ENCODE data around the gene CEP164. TPM values are rescaled to one million over a fixed set of nuclear protein-coding genes. Genes with fewer than 3 reads are reported as not detected.

CEP164 gene
- total RNA-seq, 2 experiments from 2014 or later, result 36.0 to 44.2 TPM

DNA sequence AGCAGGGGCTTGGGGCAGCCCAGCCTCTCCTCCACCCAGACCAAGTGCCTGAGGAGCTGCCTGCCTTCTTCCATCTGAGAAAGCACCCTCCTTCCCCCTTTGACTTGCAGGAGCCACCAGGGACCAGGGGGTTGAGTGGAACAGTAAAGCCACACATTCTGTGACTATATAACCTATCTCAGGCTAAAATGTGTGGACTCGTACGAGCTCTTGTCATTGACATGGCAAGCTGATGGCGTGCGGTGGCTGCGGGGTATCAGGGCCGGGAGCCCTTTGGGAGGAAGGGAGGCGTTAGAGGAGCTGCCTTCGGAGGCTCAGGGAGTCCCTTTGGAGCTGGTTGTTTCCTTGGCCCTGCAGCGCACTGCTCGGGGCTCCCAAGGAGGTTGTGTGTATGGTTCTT, 84.5 kb downstream of the CEP164 start:
- no peaks in the 10 kb centered on the region for H3K4me1 Mint-ChIP-seq
- H3K27ac Mint-ChIP-seq, result no peak overlapping the region
- H3K4me3 Mint-ChIP-seq, result no peak overlapping the region
- POLR2A ChIA-PET, result no interaction called here
- H3K36me3 Mint-ChIP-seq (ENCODE audit: low read depth), result peaks cover 15% of the 10 kb centered on the region
- no peaks in the 10 kb centered on the region for H3K27me3 Mint-ChIP-seq
- DNase-seq, result no peak
- CTCF ChIA-PET, result interaction anchor here (0.7 kb wide), 1 partner anchor 395 kb away, joined by 3 read pairs; no protein-coding TSS in a partner anchor
- no peaks in the 10 kb centered on the region for H3K9me3 Mint-ChIP-seq

DNA sequence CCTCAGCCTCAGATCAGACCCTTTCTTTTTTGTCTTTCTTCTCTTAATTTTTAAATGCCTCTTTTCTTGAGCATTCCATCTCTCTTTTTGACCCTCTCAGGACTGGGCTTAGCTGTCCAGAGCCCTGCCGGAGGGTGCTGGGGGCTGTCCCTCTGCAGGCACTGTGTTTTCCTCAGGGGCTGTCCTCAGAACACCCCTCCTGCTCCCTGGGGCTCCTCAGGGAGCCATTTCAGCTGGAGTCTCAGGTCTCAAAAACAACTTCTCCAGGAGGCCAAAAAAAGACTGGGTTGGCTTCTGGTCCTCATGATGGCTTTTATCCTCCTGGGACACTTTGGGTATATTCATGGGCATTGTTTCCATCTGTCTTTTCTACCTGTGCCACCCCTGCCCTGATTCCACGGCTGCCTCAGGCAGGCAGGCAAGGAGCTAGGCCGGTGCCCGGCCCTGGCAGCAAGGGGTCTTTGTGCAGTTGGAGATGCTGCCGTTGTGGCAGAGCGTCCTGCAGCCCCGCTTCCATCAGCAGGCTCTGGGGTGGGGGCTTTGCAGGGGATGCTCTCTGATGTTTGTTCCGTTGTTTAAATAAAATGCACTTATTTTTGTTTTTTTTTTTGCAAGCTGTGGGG, 85.1 kb downstream of the CEP164 start:
- Mint-ChIP-seq H3K9me3 (no peaks in the 10 kb centered on the region), H3K4me1 (no peaks in the 10 kb centered on the region), H3K4me3 (no peak overlapping the region), H3K27me3 (no peaks in the 10 kb centered on the region), H3K27ac (no peak overlapping the region), H3K36me3 (ENCODE audit: low read depth) (peaks cover 13% of the 10 kb centered on the region)
- no peak for DNase-seq
- ChIA-PET POLR2A (no interaction called here), CTCF (interaction anchor here (2.0 kb wide), 1 partner anchor 13 kb away, joined by 7 read pairs; no protein-coding TSS in a partner anchor)

DNA sequence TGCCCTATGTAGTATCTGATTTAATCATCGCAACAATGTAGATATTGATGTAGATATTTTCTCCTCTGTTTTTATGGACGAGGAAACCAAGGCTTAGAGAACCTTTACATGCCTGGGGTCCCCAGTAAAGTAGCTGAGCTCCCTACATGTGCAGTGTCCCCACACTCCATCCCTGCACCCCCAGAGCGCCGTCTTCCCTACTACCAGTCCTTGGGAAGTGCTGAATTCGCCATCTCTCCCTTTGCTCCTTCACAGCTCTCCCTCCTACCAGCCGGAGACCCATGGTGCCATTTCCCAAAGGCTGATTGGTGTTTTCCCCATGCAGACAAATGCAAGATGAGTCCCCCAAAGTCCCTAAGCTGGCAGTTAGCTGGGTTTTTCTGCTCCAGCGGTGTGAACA, 86.0 kb downstream of the CEP164 start:
- H3K9me3 Mint-ChIP-seq, result no peaks in the 10 kb centered on the region
- no peak for DNase-seq
- ChIA-PET POLR2A (no interaction called here), CTCF (interaction anchor here (2.0 kb wide), 1 partner anchor 13 kb away, joined by 7 read pairs; no protein-coding TSS in a partner anchor)
- peaks cover 6% of the 10 kb centered on the region for H3K36me3 Mint-ChIP-seq (ENCODE audit: low read depth)
- no peaks in the 10 kb centered on the region for H3K4me1 Mint-ChIP-seq
- H3K27ac Mint-ChIP-seq, result no peak overlapping the region
- no peak overlapping the region for H3K4me3 Mint-ChIP-seq
- no peaks in the 10 kb centered on the region for H3K27me3 Mint-ChIP-seq

DNA sequence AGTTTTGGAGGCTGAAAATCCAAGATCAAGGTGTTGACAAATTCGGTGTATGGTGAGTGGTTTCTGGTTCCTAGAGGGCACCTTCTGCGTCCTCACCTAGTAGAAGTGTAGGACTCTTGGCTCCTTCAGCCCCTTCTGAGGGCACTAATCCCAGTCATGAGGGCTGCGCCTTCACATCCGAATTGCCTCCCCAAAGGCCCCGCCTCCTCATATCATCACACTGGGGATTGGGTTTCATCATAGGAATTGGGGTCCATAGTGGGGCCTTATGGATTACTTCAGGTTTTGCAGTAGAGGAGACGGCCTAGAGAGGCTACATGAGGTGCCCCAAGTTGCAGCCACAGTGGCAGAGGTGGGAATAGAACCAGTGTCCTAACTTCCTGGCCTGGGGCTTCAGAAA, 87.1 kb downstream of the CEP164 start:
- Mint-ChIP-seq H3K27ac (no peak overlapping the region), H3K9me3 (no peaks in the 10 kb centered on the region), H3K4me1 (no peaks in the 10 kb centered on the region), H3K4me3 (no peak overlapping the region), H3K36me3 (ENCODE audit: low read depth) (peaks cover 2% of the 10 kb centered on the region), H3K27me3 (no peaks in the 10 kb centered on the region)
- CTCF ChIA-PET, result interaction anchor here (2.0 kb wide), 1 partner anchor 11 kb away, joined by 7 read pairs; no protein-coding TSS in a partner anchor
- no peak for DNase-seq
- POLR2A ChIA-PET, result no interaction called here

DNA sequence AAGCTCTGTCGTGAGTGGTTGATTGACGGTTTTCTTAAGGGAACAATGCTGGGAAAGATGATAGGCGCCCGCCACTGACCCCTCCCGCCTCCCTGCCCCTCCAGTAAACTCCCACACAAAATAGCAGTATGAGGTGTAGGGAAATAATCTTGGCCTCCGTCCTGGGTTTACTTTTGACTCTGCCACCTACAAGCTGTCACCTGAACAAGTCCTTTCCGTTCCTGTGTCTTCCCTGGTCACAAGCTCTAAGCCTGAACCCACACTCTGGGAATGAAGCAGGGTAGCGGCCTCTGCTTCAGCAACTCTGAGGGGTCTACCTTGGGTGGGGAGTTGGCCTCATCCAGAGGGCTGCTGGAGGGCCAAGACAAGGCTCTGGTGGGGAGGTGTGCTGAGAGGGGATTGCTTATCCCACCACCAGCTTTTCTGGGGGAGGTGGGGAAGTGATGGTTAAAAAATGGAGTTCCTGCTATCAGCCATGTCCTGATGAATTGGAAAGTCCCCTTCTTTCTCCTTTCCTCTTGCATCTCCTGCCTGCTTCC, 87.8 kb downstream of the CEP164 start:
- DNase-seq, result no peak
- no peaks in the 10 kb centered on the region for H3K27me3 Mint-ChIP-seq
- H3K9me3 Mint-ChIP-seq, result no peaks in the 10 kb centered on the region
- no peak overlapping the region for H3K27ac Mint-ChIP-seq
- ChIA-PET POLR2A (no interaction called here), CTCF (interaction anchor here (0.6 kb wide), 1 partner anchor 426 kb away, joined by 7 read pairs; no protein-coding TSS in a partner anchor)
- H3K4me3 Mint-ChIP-seq, result no peak overlapping the region
- peaks cover 2% of the 10 kb centered on the region for H3K36me3 Mint-ChIP-seq (ENCODE audit: low read depth)
- no peaks in the 10 kb centered on the region for H3K4me1 Mint-ChIP-seq

DNA sequence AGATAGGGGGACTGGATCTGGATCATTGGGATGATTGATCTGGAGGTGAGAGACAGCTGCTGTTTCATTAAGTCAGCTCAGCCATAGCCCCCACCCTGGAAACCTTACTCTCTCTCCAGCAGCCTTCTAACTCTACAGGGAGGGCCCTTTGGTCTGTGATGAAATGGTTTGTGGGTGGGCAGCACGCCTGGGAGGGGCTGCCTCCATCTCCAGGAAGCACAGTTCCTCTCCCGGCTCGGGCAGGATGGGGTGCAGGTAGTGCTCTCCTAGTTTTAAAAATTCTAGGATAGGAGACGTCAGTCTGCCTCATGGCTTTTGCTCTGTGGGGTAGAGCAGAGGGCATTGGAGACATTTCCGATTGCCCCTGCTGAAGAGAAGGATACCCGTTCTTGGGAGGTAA, 89.7 kb downstream of the CEP164 start:
- CTCF ChIA-PET, result interaction anchor here (0.5 kb wide), 1 partner anchor 27 kb away, joined by 4 read pairs; no protein-coding TSS in a partner anchor

DNA sequence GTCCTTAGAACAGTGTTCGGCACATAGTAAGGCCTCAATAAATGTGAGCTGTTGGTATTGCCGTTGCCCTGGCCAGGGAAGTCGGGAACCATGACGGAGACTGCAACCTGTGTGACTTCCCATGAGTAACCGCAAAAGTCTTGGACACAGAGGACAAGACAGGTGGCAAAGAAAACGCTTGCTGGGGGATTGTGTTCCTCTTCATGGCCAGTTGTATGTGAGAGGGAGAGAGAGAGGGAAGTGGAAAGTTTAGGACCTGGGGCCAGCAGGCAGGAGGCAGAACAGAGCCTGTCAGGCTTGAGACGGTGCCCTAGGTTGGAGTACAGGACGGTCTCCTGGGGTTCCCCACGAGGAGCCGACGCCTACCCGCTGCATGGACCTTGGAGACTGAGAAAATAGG, 90.2 kb downstream of the CEP164 start:
- no peaks in the 10 kb centered on the region for H3K27me3 Mint-ChIP-seq
- H3K4me1 Mint-ChIP-seq, result no peaks in the 10 kb centered on the region
- DNase-seq, result no peak
- peaks cover 2% of the 10 kb centered on the region for H3K36me3 Mint-ChIP-seq (ENCODE audit: low read depth)
- ChIA-PET CTCF (interaction anchor here (0.5 kb wide), 1 partner anchor 27 kb away, joined by 4 read pairs; no protein-coding TSS in a partner anchor), POLR2A (no interaction called here)
- no peak overlapping the region for H3K4me3 Mint-ChIP-seq
- H3K27ac Mint-ChIP-seq, result no peak overlapping the region
- H3K9me3 Mint-ChIP-seq, result no peaks in the 10 kb centered on the region

More for the DNA sequence above, 89.7 kb downstream of the CEP164 start:
- no peak overlapping the region for H3K27ac Mint-ChIP-seq
- no peaks in the 10 kb centered on the region for H3K27me3 Mint-ChIP-seq
- H3K4me1 Mint-ChIP-seq, result no peaks in the 10 kb centered on the region
- H3K4me3 Mint-ChIP-seq, result no peak overlapping the region
- no peak for DNase-seq
- POLR2A ChIA-PET, result no interaction called here
- peaks cover 2% of the 10 kb centered on the region for H3K36me3 Mint-ChIP-seq (ENCODE audit: low read depth)
- no peaks in the 10 kb centered on the region for H3K9me3 Mint-ChIP-seq

DNA sequence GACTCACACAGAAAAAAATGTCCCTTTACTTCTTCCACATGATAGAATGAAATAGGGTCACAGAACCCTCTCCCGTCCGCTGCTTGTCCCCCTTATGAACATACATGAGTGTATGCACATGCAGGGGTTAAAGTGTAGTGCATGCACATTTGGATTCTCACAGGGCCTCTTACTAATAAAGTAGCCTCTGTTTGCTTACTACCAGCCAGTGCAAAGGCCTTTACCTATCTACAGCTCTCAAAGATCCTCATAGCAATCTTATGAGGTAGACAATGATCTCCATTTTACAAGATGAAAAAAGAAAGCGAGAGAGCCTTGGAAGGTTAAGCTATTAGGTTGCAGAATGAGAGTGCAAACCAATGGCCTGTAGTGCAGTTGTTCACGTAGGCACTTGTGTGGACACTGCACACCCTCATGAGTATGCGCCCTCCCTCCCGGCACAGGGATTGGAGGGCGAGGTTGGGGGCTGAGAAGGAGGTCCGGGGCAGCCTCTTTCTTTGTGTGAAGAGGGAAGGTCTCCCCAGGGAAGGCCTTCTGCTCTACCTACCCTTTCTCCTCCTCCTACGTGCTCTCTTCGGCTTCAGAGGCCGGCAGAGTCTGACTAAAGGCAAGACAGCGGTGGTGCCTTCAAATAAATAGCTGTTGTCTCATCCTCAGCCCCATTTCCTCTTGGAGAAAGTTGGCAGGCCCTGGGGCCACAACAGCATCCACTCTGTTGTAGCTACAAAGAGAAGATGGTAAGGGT, 91.3 kb downstream of the CEP164 start:
- Mint-ChIP-seq H3K4me3 (no peak overlapping the region), H3K36me3 (ENCODE audit: low read depth) (no peaks in the 10 kb centered on the region), H3K27me3 (no peaks in the 10 kb centered on the region), H3K27ac (no peak overlapping the region), H3K4me1 (no peaks in the 10 kb centered on the region), H3K9me3 (no peaks in the 10 kb centered on the region)
- DNase-seq, result no peak
- POLR2A ChIA-PET, result no interaction called here
- CTCF ChIA-PET, result interaction anchor here (1.2 kb wide), 1 partner anchor 24 kb away, joined by 4 read pairs; no protein-coding TSS in a partner anchor

DNA sequence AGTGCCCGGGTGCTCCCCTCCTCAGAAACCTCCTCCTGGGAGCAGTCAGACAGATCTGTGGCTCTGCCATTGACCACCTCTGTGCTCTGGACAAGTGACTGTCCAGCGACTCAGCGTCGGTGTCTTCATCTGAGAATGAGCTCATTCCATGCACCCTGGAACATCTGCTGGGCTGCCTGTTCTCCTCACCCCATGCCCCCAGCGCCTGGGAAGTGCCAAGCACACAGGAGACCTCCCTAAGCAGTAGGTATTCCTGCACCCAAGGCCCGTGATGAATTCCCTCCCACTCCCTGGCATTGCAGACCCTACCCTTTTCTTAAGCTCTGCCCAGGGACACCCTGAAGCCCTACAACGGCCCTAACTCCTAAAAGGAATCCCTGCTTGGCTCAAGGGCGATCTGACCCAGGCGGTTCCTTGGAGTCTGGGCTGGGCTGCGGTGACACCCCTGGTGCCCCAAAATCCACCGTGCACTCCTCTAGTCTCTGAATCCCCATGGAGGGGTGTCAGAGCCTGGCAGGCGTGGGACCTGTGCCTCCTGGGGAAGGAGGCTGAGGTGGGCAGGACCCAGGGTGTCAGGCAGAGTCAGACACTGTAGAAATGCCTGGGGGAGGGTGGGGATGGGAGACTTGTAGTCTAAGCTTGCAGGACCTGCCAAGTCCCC, 92.0 kb downstream of the CEP164 start:
- Mint-ChIP-seq H3K4me3 (no peak overlapping the region), H3K9me3 (no peaks in the 10 kb centered on the region), H3K36me3 (ENCODE audit: low read depth) (no peaks in the 10 kb centered on the region), H3K4me1 (no peaks in the 10 kb centered on the region), H3K27ac (no peak overlapping the region), H3K27me3 (no peaks in the 10 kb centered on the region)
- POLR2A ChIA-PET, result no interaction called here
- CTCF ChIA-PET, result interaction anchor here (1.2 kb wide), 1 partner anchor 25 kb away, joined by 4 read pairs; no protein-coding TSS in a partner anchor
- DNase-seq, result no peak

DNA sequence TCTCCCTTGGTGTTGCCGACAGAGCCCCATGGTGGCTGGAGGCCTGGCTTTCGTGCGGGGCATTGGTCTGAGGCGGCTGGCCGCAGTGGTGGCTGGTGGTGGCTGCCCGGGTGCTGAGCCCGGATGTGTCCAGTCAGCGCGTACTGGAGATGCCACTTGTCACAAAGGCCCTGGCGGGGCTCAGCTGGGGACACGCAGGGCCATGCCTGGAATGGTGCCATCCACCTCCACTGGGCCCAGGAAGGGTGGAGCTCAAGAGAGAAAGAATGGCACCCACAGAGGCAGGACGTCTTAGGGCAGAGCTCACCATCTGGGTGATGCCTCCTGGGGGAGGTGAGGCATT, 92.5 kb downstream of the CEP164 start:
- Mint-ChIP-seq H3K4me3 (no peak overlapping the region), H3K36me3 (ENCODE audit: low read depth) (no peaks in the 10 kb centered on the region), H3K27ac (no peak overlapping the region), H3K4me1 (no peaks in the 10 kb centered on the region), H3K9me3 (no peaks in the 10 kb centered on the region), H3K27me3 (peaks cover 3% of the 10 kb centered on the region)
- ChIA-PET POLR2A (no interaction called here), CTCF (no interaction called here)
- DNase-seq, result no peak

DNA sequence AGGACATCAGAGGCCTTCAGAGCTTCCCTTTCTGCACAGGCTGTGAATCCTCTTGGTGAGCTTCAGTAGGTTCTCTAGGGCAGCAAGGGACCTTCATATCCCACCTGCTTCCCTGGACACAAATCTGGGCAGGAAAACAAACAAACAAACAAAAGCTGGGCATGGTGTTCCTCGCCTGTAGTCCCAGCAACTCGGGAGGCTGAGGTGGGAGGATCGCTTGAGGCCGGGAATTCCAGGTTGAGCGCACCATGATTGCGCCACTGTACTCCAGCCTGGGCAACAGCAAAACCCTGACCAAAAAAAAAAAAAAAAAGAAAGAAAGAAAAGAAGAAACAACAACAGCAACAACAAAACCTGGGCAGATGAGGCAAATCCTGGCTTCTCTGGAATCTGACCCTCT, 92.9 kb downstream of the CEP164 start:
- Mint-ChIP-seq H3K4me3 (no peak overlapping the region), H3K4me1 (no peaks in the 10 kb centered on the region), H3K9me3 (no peaks in the 10 kb centered on the region), H3K36me3 (ENCODE audit: low read depth) (no peaks in the 10 kb centered on the region), H3K27ac (no peak overlapping the region), H3K27me3 (peaks cover 3% of the 10 kb centered on the region)
- CTCF ChIA-PET, result no interaction called here
- DNase-seq, result no peak
- POLR2A ChIA-PET, result no interaction called here

DNA sequence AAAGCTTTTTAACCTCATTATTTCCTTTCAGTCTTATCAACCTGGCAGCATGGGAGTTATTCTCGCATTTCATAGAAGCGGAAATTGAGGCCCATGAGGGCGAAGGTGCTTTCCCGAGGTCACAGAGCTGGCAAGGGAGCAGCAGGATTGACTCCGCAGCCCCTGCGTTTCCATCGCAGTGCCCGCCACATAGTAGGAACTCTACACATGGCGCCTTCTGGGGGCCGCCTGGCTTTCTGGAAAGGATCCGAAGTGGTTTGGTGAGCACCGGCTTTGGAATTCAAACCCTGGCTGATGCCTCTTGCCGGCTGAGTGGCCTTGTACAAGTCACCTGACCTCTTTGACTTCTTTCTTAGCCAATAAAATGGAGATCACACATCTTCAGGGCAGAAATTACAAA, 93.4 kb downstream of the CEP164 start:
- Mint-ChIP-seq H3K27me3 (peaks cover 3% of the 10 kb centered on the region), H3K27ac (no peak overlapping the region), H3K4me1 (no peaks in the 10 kb centered on the region), H3K4me3 (no peak overlapping the region), H3K9me3 (no peaks in the 10 kb centered on the region), H3K36me3 (ENCODE audit: low read depth) (no peaks in the 10 kb centered on the region)
- CTCF ChIA-PET, result no interaction called here
- POLR2A ChIA-PET, result no interaction called here
- DNase-seq, result no peak

DNA sequence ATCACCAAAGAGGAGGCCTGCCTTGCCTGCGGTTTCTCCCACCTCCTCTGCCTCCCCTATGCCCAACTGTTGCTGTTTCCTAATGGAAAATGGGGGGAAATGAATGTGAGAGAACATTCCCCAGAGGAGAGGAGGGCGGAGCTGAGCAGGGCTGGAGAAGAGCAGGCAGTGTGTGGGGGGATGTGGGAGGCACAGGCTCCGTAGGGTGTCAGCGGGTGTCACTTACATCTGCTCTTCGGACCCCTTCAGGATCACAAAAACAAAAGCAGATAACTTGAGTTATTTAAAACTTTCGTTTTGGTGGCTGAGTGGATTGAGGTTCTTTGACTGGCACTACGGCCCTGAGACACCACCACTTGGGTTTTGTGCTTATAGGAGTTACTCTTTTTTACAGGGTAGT, 93.8 kb downstream of the CEP164 start:
- H3K4me1 Mint-ChIP-seq, result no peaks in the 10 kb centered on the region
- peaks cover 3% of the 10 kb centered on the region for H3K27me3 Mint-ChIP-seq
- ChIA-PET CTCF (no interaction called here), POLR2A (no interaction called here)
- no peak overlapping the region for H3K27ac Mint-ChIP-seq
- no peak overlapping the region for H3K4me3 Mint-ChIP-seq
- DNase-seq, result no peak
- no peaks in the 10 kb centered on the region for H3K9me3 Mint-ChIP-seq
- no peaks in the 10 kb centered on the region for H3K36me3 Mint-ChIP-seq (ENCODE audit: low read depth)

Measured in activated CD4-positive, alpha-beta T cell treated with anti-CD3 and anti-CD28 coated beads, Interleukin-2, amount 10 ng/mL, durations not matched to agents 7 days and 5 days (primary cell).